DOHH2 (cell line): ENCODE measurements around the gene FGF1.

Experiments used
- H3F3A ChIP-seq: fragments of 200-600 bp; sonication (generic), shearing (Covaris generic); 2 replicates; pipeline ENCODE4 v1.6.0; 2016; ENCODE audit warnings: antibody characterized with exemption, mild to moderate bottlenecking; ENCODE audit not compliant: control insufficient read depth, insufficient read depth
- H3K27ac ChIP-seq: fragments of 200-600 bp; sonication (generic); 2 replicates; pipeline ENCODE4 v1.5.1; 2014; ENCODE audit warnings: low read depth, mild to moderate bottlenecking, low read length, moderate library complexity
- H3K27me3 ChIP-seq: fragments of 200-600 bp; sonication (generic); 2 replicates; pipeline ENCODE4 v1.6.1; 2014; ENCODE audit warnings: mild to moderate bottlenecking, low read length, mixed read lengths; ENCODE audit not compliant: control insufficient read depth
- H3K36me3 ChIP-seq: fragments of 200-600 bp; sonication (generic); 2 replicates; pipeline ENCODE4 v1.6.1; 2014; ENCODE audit warnings: mild to moderate bottlenecking, low read length, moderate library complexity, mixed read lengths; ENCODE audit not compliant: control insufficient read depth
- H3K4me1 ChIP-seq: fragments of 200-600 bp; sonication (generic); 2 replicates; pipeline ENCODE4 v1.6.1; 2014; ENCODE audit warnings: mild to moderate bottlenecking, low read length, mixed read lengths; ENCODE audit not compliant: control insufficient read depth
- H3K4me2 ChIP-seq: fragments of 200-600 bp; sonication (generic); 2 replicates; pipeline ENCODE4 v1.6.0; 2014; ENCODE audit warnings: mild to moderate bottlenecking, low read length, moderate library complexity
- H3K4me3 ChIP-seq: fragments of 200-600 bp; sonication (generic); 2 replicates; pipeline ENCODE4 v1.5.1; 2014; ENCODE audit warnings: mild to moderate bottlenecking, low read length, mixed read lengths
- H3K79me2 ChIP-seq: fragments of 200-600 bp; sonication (generic); 2 replicates; pipeline ENCODE4 v1.6.1; 2014; ENCODE audit warnings: mild to moderate bottlenecking, low read length, mixed read lengths; ENCODE audit not compliant: control insufficient read depth
- H3K9me2 ChIP-seq: fragments of 200-600 bp; sonication (generic); replicated peaks from 2 replicates; pipeline ENCODE4 v1.6.1; 2014; ENCODE audit warnings: mild to moderate bottlenecking, low read length, mixed read lengths; ENCODE audit not compliant: control insufficient read depth
- H3K9me3 ChIP-seq: fragments of 200-600 bp; sonication (generic); 2 replicates; pipeline ENCODE4 v1.6.1; 2014; ENCODE audit warnings: antibody characterized with exemption, low read length, mixed read lengths; ENCODE audit not compliant: control insufficient read depth, insufficient read depth
- H4K20me1 ChIP-seq: fragments of 200-600 bp; sonication (generic); 2 replicates; pipeline ENCODE4 v1.6.0; 2014; ENCODE audit warnings: low read depth, mild to moderate bottlenecking, antibody characterized with exemption, low read length, moderate library complexity; ENCODE audit not compliant: control insufficient read depth, insufficient read depth
- EZH2phosphoT487 ChIP-seq: fragments of 200-600 bp; sonication (generic); IDR thresholded peaks from 2 replicates; pipeline ENCODE4 v1.6.1; 2017; ENCODE audit warnings: borderline replicate concordance, mild to moderate bottlenecking, antibody characterized with exemption, low read length, moderate library complexity, mixed read lengths
- TF ChIP-seq, protein P1 (sequence below): fragments of 200-600 bp; sonication (generic); IDR thresholded peaks from one replicate; pipeline ENCODE4 v1.5.1; 2014; ENCODE audit warnings: antibody characterized with exemption, mild to moderate bottlenecking, low read depth, low read length; ENCODE audit not compliant: poor library complexity, severe bottlenecking

Gene FGF1

DNA sequence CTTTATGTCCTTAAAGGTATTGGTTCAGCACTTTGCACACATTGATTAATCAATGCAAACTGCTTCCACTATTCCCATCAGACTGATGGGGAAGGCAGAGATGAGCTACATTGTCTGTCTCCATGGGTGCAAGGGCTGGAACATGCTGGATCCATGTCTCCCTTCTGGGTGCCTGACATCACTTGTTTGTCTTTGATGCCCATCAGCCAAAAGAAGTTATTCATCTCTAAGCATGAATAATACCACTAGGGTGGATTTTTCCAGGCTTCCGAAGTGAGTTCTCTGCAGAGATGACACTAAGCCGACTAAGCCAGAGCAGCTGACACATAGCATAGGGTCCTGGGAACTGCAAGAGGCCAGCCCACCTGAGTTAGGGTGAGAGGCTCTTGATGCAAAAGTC is 8.7 kb downstream of the FGF1 start:
- H3K9me3 ChIP-seq = no peaks in the 10 kb centered on the region
- no peaks in the 10 kb centered on the region for H3K79me2 ChIP-seq
- no peaks in the 10 kb centered on the region for H3K9me2 ChIP-seq
- no peaks in the 10 kb centered on the region for H3F3A ChIP-seq
- H3K4me2 ChIP-seq = no peak overlapping the region
- H3K36me3 ChIP-seq = no peaks in the 10 kb centered on the region
- H3K4me3 ChIP-seq = no peak overlapping the region
- H3K4me1 ChIP-seq = no peaks in the 10 kb centered on the region
- TF ChIP-seq EZH2phosphoT487 = no peak
- TF ChIP-seq, protein P1, sequence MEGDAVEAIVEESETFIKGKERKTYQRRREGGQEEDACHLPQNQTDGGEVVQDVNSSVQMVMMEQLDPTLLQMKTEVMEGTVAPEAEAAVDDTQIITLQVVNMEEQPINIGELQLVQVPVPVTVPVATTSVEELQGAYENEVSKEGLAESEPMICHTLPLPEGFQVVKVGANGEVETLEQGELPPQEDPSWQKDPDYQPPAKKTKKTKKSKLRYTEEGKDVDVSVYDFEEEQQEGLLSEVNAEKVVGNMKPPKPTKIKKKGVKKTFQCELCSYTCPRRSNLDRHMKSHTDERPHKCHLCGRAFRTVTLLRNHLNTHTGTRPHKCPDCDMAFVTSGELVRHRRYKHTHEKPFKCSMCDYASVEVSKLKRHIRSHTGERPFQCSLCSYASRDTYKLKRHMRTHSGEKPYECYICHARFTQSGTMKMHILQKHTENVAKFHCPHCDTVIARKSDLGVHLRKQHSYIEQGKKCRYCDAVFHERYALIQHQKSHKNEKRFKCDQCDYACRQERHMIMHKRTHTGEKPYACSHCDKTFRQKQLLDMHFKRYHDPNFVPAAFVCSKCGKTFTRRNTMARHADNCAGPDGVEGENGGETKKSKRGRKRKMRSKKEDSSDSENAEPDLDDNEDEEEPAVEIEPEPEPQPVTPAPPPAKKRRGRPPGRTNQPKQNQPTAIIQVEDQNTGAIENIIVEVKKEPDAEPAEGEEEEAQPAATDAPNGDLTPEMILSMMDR = no peak
- H3K27me3 ChIP-seq = peaks cover 4% of the 10 kb centered on the region; the same call in 1 of the 2 replicates
- H4K20me1 ChIP-seq = no peaks in the 10 kb centered on the region
- H3K27ac ChIP-seq = no peak overlapping the region

DNA sequence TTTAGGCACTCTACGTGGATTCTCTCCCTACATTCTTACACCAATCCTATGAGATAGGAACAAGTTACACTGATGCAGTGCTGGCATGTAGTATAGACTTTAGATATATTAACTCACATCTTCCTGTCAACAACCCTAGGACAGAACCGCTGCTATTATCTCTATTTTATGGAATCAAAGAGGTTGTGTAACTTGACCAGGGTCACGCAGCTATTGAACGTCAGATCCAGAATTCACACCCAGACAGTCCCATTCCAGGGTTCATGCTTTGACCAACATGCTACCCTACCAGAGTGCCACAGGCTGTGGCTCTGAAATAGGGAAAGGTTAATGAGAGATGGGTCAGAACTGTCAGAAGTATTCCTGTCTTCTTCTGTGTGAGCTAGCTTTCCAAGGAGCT is 9.6 kb downstream of the FGF1 start:
- Histone ChIP-seq H3K79me2 (no peaks in the 10 kb centered on the region), H3K9me3 (no peaks in the 10 kb centered on the region), H3K4me1 (no peaks in the 10 kb centered on the region), H3K36me3 (no peaks in the 10 kb centered on the region), H4K20me1 (no peaks in the 10 kb centered on the region), H3K27me3 (peaks cover 4% of the 10 kb centered on the region; the same call in 1 of the 2 replicates), H3K27ac (no peak overlapping the region), H3F3A (no peaks in the 10 kb centered on the region), H3K4me2 (no peak overlapping the region), H3K9me2 (no peaks in the 10 kb centered on the region), H3K4me3 (no peak overlapping the region)
- TF ChIP-seq, protein P1 = no peak
- no peak for TF ChIP-seq EZH2phosphoT487

DNA sequence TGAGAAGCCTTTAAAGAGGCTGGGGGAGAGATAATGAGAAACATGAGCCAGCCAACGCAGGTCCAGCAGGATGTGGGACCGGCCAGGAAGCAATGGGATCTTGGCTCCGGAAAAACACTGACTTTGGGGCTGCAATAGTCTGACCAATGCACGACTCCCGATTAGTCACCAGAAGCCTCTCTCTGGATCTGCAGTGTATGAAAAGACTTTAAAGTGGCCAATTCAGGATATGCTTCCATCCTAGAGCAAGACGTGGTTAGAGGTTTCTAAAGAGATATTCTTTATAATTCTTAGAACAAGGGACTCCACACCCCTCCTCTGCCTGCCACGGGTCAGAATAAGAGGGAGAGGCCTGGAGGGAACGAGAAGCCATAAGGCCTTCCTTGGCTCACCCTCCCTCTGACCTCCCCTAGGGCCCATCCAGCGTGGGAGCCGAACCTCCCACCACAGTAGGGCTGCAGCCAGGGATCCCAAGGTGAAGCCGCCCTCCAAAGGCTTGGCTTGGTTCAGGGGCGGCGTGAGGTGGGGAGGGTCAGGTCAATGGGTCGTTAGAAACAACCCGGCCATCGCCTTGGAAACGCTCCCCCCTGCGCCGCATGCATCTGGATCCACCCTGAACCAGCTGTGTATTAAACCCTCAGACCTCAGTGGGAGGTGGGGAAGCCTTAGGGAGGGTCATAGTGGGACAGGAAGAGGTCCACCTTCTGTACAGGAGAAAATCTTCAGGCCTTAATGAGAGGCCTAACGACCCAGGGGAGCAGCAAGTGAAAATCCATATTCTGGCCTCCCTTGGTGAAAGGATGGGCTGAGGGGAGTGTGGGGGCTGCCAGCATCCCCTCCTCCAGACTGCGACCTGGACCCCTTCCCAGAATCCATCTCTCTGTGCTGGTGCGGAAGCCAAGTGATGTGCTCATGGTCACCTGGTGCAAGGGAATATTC is 11.1 kb downstream of the FGF1 start:
- no peak overlapping the region for H3K4me3 ChIP-seq
- TF ChIP-seq, protein P1 = no peak
- TF ChIP-seq EZH2phosphoT487 = no peak
- H3K9me3 ChIP-seq = no peaks in the 10 kb centered on the region
- H3F3A ChIP-seq = no peaks in the 10 kb centered on the region
- peaks cover 4% of the 10 kb centered on the region; the same call in 1 of the 2 replicates for H3K27me3 ChIP-seq
- H3K4me1 ChIP-seq = no peaks in the 10 kb centered on the region
- H3K27ac ChIP-seq = no peak overlapping the region
- no peaks in the 10 kb centered on the region for H3K9me2 ChIP-seq
- no peaks in the 10 kb centered on the region for H4K20me1 ChIP-seq
- H3K4me2 ChIP-seq = no peak overlapping the region
- no peaks in the 10 kb centered on the region for H3K79me2 ChIP-seq
- H3K36me3 ChIP-seq = no peaks in the 10 kb centered on the region
